GM21526 (cell line): ENCODE data around the gene LARGE2.

ENCODE experiments used
- ATAC-seq: cut with Tn5 transposase; IDR thresholded peaks from one replicate; pipeline ENCODE4 v1.9.1; 2021; ENCODE audit warnings: moderate library complexity; ENCODE audit not compliant: unreplicated experiment, low FRiP score

Gene LARGE2

GRCh38 chr11:45947885-45948284 is 25.4 kb downstream of the LARGE2 start:
- no peak for ATAC-seq

- no peak for ATAC-seq
These were observed 25.9 kb downstream of the LARGE2 start for GRCh38 chr11:45948356-45948755.

- no peak for ATAC-seq
These were observed 27.5 kb downstream of the LARGE2 start for GRCh38 chr11:45949992-45950407.

- no peak for ATAC-seq
These were observed 37.4 kb downstream of the LARGE2 start for GRCh38 chr11:45959851-45960250.

- no peak for ATAC-seq
These were observed 38.1 kb downstream of the LARGE2 start for GRCh38 chr11:45960387-45961095.

- ATAC-seq: no peak
These were observed 39.3 kb downstream of the LARGE2 start for GRCh38 chr11:45961751-45962240.

- ATAC-seq: no peak
These were observed 42.5 kb downstream of the LARGE2 start for GRCh38 chr11:45964911-45965389.

GRCh38 chr11:45967506-45967905 is 45.0 kb downstream of the LARGE2 start:
- ATAC-seq: no peak

- ATAC-seq: no peak
These were observed 46.4 kb downstream of the LARGE2 start for GRCh38 chr11:45968901-45969300.

- no peak for ATAC-seq
These were observed 51.1 kb downstream of the LARGE2 start for GRCh38 chr11:45973601-45974000.

GRCh38 chr11:45974806-45975205 is 52.4 kb downstream of the LARGE2 start:
- ATAC-seq: no peak
